Ovary (tissue), 9 donors: ENCODE data around the gene GLB1L. TPM values are rescaled to one million over a fixed set of nuclear protein-coding genes. Genes with fewer than 3 reads are reported as not detected.

Experiments used
- DNase-seq, 5 donors: peaks; one replicate each; pipeline ENCODE4 v3.0.0-alpha.2; 2019 to 2020
- H3K27ac ChIP-seq, 2 donors: fragments of 200-600 bp; one replicate each; pipeline versions ENCODE4 v1.5.1 to v1.8.0; 2019 to 2022
- H3K27me3 ChIP-seq: fragments of 200-600 bp; one replicate; pipeline ENCODE4 v1.8.0; 2022
- H3K36me3 ChIP-seq: fragments of 200-600 bp; sonication (generic); one replicate; pipeline ENCODE4 v1.5.1; 2019
- H3K4me1 ChIP-seq: one replicate; pipeline ENCODE4 v1.8.1; 2013; ENCODE audit warnings: mild to moderate bottlenecking, moderate library complexity; ENCODE audit not compliant: insufficient read depth
- H3K4me3 ChIP-seq: fragments of 200-600 bp; sonication (generic); one replicate; pipeline ENCODE4 v1.5.1; 2017
- H3K9me3 ChIP-seq, 2 donors: fragments of 200-600 bp in 1 of 2; sonication (generic) in 1 of 2; one replicate each; pipeline versions ENCODE4 v1.5.1 to v1.8.1; 2013 to 2019; ENCODE audit warnings: mild to moderate bottlenecking in 1 of 2, moderate library complexity in 1 of 2
- EP300 ChIP-seq: sonication (generic); formaldehyde crosslinking; IDR thresholded peaks from one replicate; pipeline ENCODE4 v1.6.1; 2017; ENCODE audit warnings: antibody characterized with exemption
- POLR2A ChIP-seq: fragments of 450-650 bp; IDR thresholded peaks from one replicate; pipeline ENCODE4 v1.6.1; 2017; ENCODE audit warnings: antibody characterized with exemption, mild to moderate bottlenecking, moderate library complexity
- WGBS, 3 donors: extraction: QIAGEN DNeasy Blood & Tissue Kit in 1 of 3; methylation state at CpG; one replicate each; pipeline versions ENCODE4 v1.1.5 to v1.1.7; 2013 to 2017; 5-methylcytosine and 5-hydroxymethylcytosine counted together
- intact Hi-C, 4 donors: fragments of 100-400 bp; cut with DNase I; formaldehyde crosslinking; loops; one replicate each; pipeline versions ENCODE4 v1.11.0 to v1.15.1; 2022 to 2023
- polyA plus RNA-seq, 2 donors: library from polyadenylated mRNA; stranded (reverse); fragments of 200-250 nt in 1 of 2; fragments of 350-450 nt in 1 of 2; fragmentation: Illumina TruSeq in 1 of 2; extraction: RNeasy Lipid Tissue Mini Kit (QIAGEN cat#74804) in 1 of 2; gene quantifications; one replicate each; pipeline ENCODE4 v1.2.3, GENCODE V29; 2013 to 2014
- total RNA-seq, 7 donors: library from RNA; depleted of rRNA in 2 of 7; stranded (reverse); fragments of >200 nt in 2 of 7; fragmentation: NEBNext Ultra II Directional in 3 of 7; extraction: Animal tissue kit (Norgen Biotek cat#: 25700) in 3 of 7; gene quantifications; one replicate each; pipeline versions ENCODE4 v1.1.0 to v1.2.4, GENCODE V29; 2016 to 2023
- TF ChIP-seq, protein P1 (sequence below), 3 donors: fragments of 450-650 bp in 2 of 3; fragments of 200-600 bp in 1 of 3; IDR thresholded peaks; one replicate each; pipeline versions ENCODE4 v1.5.1 to v1.8.0; 2016 to 2022; ENCODE audit warnings: antibody characterized with exemption in 3 of 3, mild to moderate bottlenecking in 1 of 3
- donor health status: DM: no; HTN: no; CAD: no; lungs with moderate emphysema.
- donor health status: DM: no; HTN: no; CAD: no.
- donor health status: Bipolar disorder and iron deficiency.
- donor health status: DM: yes; HTN: yes; CAD: no.
- donor health status: DM: no; HTN: no; CAD: no.
- donor health status: DM: yes; HTN: yes; CAD: no.

The GLB1L gene
- total and polyA plus RNA-seq, 9 donors, result 5.7 to 20.3 (median 13.9) TPM

DNA sequence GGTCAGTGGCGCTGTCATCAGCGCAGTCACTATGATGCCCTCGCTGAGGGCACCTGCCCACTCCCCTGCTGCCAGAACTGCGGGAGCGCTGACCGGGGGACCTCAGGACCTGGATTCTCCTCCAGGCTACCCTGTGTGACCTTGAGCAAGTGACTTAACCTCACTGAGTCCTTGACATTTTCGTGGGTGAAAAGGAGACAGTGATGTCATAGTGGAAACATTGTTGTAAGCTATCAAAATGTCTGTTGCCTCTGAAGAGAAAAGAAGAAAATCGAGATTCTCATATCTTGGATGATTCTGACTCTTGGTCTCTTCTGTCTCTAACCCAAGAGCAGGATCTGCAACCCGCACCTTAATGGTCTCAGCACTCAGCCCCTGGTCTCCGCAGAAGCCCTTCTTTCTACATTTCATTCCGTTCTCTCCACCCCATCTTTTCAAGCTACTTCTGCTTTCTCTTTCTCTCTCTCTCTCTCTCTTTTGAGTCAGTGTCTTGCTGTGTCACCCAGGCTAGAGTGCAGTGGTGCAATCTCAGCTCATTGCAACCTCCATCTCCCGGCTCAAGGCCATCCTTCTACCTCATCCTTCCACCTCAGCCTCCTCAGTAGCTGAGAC, 9.5 kb upstream of the GLB1L start:
- Histone ChIP-seq H3K27me3 (no peaks in the 10 kb centered on the region), H3K4me3 (peak overlapping the region; percentile 57), H3K36me3 (no peaks in the 10 kb centered on the region), H3K4me1 (peaks cover 17% of the 10 kb centered on the region), H3K27ac (peak overlapping the region; percentile 24 to 31), H3K9me3 (no peaks in the 10 kb centered on the region)
- TF ChIP-seq, protein P1, sequence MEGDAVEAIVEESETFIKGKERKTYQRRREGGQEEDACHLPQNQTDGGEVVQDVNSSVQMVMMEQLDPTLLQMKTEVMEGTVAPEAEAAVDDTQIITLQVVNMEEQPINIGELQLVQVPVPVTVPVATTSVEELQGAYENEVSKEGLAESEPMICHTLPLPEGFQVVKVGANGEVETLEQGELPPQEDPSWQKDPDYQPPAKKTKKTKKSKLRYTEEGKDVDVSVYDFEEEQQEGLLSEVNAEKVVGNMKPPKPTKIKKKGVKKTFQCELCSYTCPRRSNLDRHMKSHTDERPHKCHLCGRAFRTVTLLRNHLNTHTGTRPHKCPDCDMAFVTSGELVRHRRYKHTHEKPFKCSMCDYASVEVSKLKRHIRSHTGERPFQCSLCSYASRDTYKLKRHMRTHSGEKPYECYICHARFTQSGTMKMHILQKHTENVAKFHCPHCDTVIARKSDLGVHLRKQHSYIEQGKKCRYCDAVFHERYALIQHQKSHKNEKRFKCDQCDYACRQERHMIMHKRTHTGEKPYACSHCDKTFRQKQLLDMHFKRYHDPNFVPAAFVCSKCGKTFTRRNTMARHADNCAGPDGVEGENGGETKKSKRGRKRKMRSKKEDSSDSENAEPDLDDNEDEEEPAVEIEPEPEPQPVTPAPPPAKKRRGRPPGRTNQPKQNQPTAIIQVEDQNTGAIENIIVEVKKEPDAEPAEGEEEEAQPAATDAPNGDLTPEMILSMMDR (IDR thresholded peaks at IDR 0.05), result no peak
- no peak for TF ChIP-seq POLR2A
- no peak for TF ChIP-seq EP300
- peak in 1 of 5 donors; percentile 39 for DNase-seq
- intact Hi-C loops, result no loop called here
- WGBS, 3 donors, result 10 to 17% (median 14%) methylated on average over 11 to 12 of the region's 12 CpGs

DNA sequence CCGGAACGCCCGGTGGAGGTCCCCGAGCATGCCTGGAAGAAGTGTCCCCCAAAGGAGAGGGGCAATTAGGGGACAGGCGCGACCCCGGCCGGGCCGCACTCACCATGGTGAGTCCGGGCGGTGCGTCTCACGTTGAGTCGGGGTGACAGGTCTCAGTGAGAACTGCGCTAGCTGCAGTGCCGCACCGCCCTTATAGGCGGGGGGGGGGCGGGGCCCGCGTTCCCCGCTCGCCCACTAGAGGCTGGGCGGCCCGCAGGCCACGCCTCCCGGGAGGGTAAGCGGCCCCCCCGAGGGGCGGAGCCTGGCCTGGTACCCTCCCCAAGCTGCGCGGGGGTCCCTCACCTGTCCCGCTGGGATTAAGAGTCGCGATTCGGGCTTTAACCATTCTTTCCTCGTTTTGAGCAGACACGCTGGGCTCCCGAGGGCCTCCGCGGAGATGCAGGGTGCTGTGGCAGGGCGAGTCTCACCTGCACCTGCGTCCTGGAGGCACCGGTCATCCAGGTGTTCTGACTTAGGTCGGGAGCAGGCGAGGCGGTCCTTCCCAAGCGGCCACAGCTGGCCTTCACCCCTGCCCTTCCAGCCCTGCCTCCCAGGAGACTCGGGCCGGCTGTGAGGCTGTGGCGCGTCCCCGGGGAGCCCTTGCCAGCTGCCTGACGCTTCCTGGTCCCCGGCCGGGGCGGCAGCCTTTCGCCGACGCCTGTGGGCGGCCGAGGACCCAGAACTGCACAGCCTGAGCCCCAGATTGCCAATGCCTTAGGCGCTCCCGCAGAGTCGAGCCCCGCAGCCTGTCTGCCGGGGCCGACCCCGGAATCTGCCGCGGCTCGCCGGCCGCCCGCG, 8.7 kb upstream of the GLB1L start, which contains the start of gene TUBA4A:
TSS of gene TUBA4A (minus strand) at position 166 of the 837 bp plus-strand sequence. CDS start at position 106, 60 bp downstream.
- Histone ChIP-seq H3K4me1 (peaks cover 23% of the 10 kb centered on the region), H3K27me3 (no peaks in the 10 kb centered on the region), H3K9me3 (no peaks in the 10 kb centered on the region), H3K27ac (peak within 1 kb of the TSS; percentile 24 to 46), H3K36me3 (no peaks in the 10 kb centered on the region), H3K4me3 (peak within 1 kb of the TSS; percentile 57)
- intact Hi-C loops, result no loop called here
- DNase-seq, result peak; percentile 76 to 89 (median 82)
- 0 to 1% (median 1%) methylated on average over 55 to 76 of the region's 76 CpGs for WGBS, 3 donors
- TF ChIP-seq, protein P1 (IDR thresholded peaks at IDR 0.05), result peak in 2 of 3 donors; percentile 31
- TF ChIP-seq EP300 (no peak), POLR2A (peak; percentile 89)

GRCh38 chr2:219252900-219253752, 7.9 kb upstream of the GLB1L start, which contains the start of gene TUBA4B:
Gene TUBA4B, plus strand, starts transcription at chr2:219253243. Its CDS starts 165 bp downstream, at chr2:219253408.
- peak; percentile 43 to 60 (median 56) for DNase-seq
- H3K4me1 ChIP-seq, result peaks cover 23% of the 10 kb centered on the region
- intact Hi-C loops, result no loop called here
- H3K27ac ChIP-seq, result peak within 1 kb of the TSS; percentile 24 to 46
- 1 to 2% (median 2%) methylated on average over 49 of the region's 49 CpGs for WGBS, 3 donors
- H3K27me3 ChIP-seq, result no peaks in the 10 kb centered on the region
- H3K9me3 ChIP-seq, result no peaks in the 10 kb centered on the region
- H3K4me3 ChIP-seq, result peak within 1 kb of the TSS; percentile 57
- TF ChIP-seq EP300 (no peak), POLR2A (no peak)
- TF ChIP-seq, protein P1 (IDR thresholded peaks at IDR 0.05), result no peak
- no peaks in the 10 kb centered on the region for H3K36me3 ChIP-seq

DNA sequence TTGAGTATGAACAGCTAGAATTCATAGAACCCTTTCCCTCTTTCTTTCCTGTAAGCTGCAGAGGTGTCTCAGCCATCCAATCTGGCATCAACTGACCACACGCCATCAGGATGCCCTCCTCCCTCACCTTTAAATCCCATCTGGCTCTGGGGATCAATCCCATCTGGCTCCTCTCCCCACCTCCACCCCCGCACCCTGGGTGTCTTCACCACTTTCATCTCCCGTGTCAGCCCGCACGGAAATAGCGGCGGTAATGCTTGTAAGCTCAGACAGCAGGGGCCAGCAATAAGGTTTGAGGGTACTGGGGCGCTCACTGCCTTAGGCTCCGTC, 7.3 kb upstream of the GLB1L start:
- 7 to 16% (median 14%) methylated on average over 9 of the region's 9 CpGs for WGBS, 3 donors
- H3K9me3 ChIP-seq, result no peaks in the 10 kb centered on the region
- no peaks in the 10 kb centered on the region for H3K27me3 ChIP-seq
- TF ChIP-seq, protein P1 (IDR thresholded peaks at IDR 0.05), result no peak
- no peak for TF ChIP-seq POLR2A
- TF ChIP-seq EP300, result no peak
- H3K36me3 ChIP-seq, result no peaks in the 10 kb centered on the region
- no peak for DNase-seq
- H3K4me3 ChIP-seq, result peak overlapping the region; percentile 57
- H3K27ac ChIP-seq, result peak overlapping the region in 1 of 2 donors; percentile 46
- intact Hi-C loops, result no loop called here
- peaks cover 23% of the 10 kb centered on the region for H3K4me1 ChIP-seq
